ENCODE measurements around the gene UAP1L1.

Gene UAP1L1

DNA sequence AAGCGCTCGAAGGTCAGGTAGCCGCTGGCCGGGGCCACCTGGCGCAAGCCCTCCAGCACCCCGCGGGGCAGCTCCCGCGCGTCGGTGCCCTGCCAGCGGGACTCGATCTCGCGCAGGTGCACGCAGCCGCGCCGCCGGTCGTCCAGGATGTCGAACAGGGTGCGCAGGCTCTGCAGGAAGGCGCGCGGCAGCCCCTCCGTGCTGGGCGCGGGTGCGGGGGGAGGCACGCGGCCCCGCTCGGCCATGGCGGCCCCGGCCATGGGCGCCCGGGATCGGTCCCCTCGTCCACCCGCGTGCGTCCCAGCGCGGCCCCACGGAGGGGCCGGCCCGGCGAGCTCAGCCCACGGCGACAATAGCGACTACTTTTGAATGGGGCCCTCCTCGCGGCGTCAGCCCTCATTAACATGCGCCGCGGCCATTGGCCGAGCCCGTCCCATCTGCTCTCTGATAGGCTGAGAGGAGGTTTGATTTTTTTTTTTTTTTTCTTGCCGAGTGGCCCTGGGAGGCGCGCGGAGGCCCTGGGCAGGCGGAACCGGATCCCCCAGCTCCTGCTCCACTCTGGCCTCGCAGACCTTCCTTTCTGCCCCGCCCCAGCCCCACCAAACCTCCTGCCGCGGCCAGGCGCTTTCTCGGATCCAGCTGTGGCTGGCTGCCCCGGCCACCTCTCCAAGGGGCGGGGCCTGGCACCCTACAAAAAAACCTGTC, 7.0 kb upstream of the UAP1L1 start, which contains the start of gene SAPCD2:
Gene SAPCD2, minus strand, starts transcription at position 357 of the 705 bp plus-strand sequence. Its CDS starts 97 bp downstream, at position 260.
- H3F3A ChIP-seq (ENCODE audit: insufficient read depth), result peaks cover 15% of the 10 kb centered on the region
- H3K4me3 ChIP-seq (ENCODE audit: insufficient read depth, low read length, poor library complexity, severe bottlenecking), result peak within 1 kb of the TSS; percentile 83
- no peaks in the 10 kb centered on the region for H4K20me1 ChIP-seq (ENCODE audit: low read depth, low read length)
- H3K9me2 ChIP-seq (replicated peaks; ENCODE audit: insufficient read depth, low read length), result no peaks in the 10 kb centered on the region
- H3K27me3 ChIP-seq (ENCODE audit: low read length), result no peaks in the 10 kb centered on the region
- TF ChIP-seq, protein P1, sequence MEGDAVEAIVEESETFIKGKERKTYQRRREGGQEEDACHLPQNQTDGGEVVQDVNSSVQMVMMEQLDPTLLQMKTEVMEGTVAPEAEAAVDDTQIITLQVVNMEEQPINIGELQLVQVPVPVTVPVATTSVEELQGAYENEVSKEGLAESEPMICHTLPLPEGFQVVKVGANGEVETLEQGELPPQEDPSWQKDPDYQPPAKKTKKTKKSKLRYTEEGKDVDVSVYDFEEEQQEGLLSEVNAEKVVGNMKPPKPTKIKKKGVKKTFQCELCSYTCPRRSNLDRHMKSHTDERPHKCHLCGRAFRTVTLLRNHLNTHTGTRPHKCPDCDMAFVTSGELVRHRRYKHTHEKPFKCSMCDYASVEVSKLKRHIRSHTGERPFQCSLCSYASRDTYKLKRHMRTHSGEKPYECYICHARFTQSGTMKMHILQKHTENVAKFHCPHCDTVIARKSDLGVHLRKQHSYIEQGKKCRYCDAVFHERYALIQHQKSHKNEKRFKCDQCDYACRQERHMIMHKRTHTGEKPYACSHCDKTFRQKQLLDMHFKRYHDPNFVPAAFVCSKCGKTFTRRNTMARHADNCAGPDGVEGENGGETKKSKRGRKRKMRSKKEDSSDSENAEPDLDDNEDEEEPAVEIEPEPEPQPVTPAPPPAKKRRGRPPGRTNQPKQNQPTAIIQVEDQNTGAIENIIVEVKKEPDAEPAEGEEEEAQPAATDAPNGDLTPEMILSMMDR (IDR thresholded peaks at IDR 0.05; ENCODE audit: insufficient read depth, low read length, poor library complexity, severe bottlenecking), result no peak
- H3K9ac ChIP-seq (ENCODE audit: low read length), result peak within 1 kb of the TSS; percentile 80
- H2AFZ ChIP-seq (ENCODE audit: low read depth, low read length, severe bottlenecking), result peak within 1 kb of the TSS; percentile 63
- H3K9me3 ChIP-seq (ENCODE audit: insufficient read depth, low read length), result no peaks in the 10 kb centered on the region
- peak within 1 kb of the TSS; percentile 79 for H3K4me2 ChIP-seq (ENCODE audit: low read depth, low read length, poor library complexity, severe bottlenecking)
- peaks cover 12% of the 10 kb centered on the region for H3K79me2 ChIP-seq (ENCODE audit: insufficient read depth, low read length)
- peak within 1 kb of the TSS; percentile 70 for H3K27ac ChIP-seq (ENCODE audit: low read depth, low read length)
- H3K36me3 ChIP-seq (ENCODE audit: low read length), result no peaks in the 10 kb centered on the region

- Histone ChIP-seq H3K4me2 (ENCODE audit: low read depth, low read length, poor library complexity, severe bottlenecking) (peak overlapping the region; percentile 79), H3K27me3 (ENCODE audit: low read length) (no peaks in the 10 kb centered on the region), H3K4me3 (ENCODE audit: insufficient read depth, low read length, poor library complexity, severe bottlenecking) (peak overlapping the region; percentile 83), H3F3A (ENCODE audit: insufficient read depth) (peaks cover 18% of the 10 kb centered on the region), H3K79me2 (ENCODE audit: insufficient read depth, low read length) (peaks cover 12% of the 10 kb centered on the region), H3K27ac (ENCODE audit: low read depth, low read length) (peak overlapping the region; percentile 46), H2AFZ (ENCODE audit: low read depth, low read length, severe bottlenecking) (peak overlapping the region; percentile 63), H3K9me3 (ENCODE audit: insufficient read depth, low read length) (no peaks in the 10 kb centered on the region), H4K20me1 (ENCODE audit: low read depth, low read length) (no peaks in the 10 kb centered on the region), H3K9ac (ENCODE audit: low read length) (peak overlapping the region; percentile 80), H3K36me3 (ENCODE audit: low read length) (no peaks in the 10 kb centered on the region), H3K9me2 (replicated peaks; ENCODE audit: insufficient read depth, low read length) (no peaks in the 10 kb centered on the region)
- no peak for TF ChIP-seq EZH2phosphoT487 (conservative IDR thresholded peaks at IDR 0.05; ENCODE audit: low read length)
- TF ChIP-seq, protein P1 (IDR thresholded peaks at IDR 0.05; ENCODE audit: insufficient read depth, low read length, poor library complexity, severe bottlenecking), result no peak
Measured at GRCh38 chr9:137070906-137071275, 6.4 kb upstream of the UAP1L1 start.

DNA sequence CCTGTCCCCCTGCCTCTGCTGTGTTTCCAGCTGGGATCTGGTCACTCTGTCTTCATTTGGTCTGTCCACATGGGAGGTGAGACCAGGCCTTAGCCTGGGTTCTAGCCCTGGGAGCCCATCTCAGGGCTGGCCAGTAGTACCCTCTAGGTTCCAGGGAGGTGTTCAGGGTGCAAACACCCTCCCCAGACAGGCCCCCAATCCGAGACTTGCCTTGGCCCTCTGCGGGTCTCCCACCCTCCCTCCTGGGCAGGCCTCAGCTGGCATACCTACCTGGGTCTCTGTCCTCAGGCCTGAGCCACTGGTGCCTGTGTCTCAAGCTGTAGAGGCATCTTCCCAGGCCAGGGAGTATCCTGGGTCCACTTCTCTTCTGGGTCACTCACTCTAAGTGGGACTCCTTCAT, 6.0 kb upstream of the UAP1L1 start:
- Histone ChIP-seq H3K27me3 (ENCODE audit: low read length) (no peaks in the 10 kb centered on the region), H3K9me3 (ENCODE audit: insufficient read depth, low read length) (no peaks in the 10 kb centered on the region), H2AFZ (ENCODE audit: low read depth, low read length, severe bottlenecking) (no peak overlapping the region), H3F3A (ENCODE audit: insufficient read depth) (peaks cover 19% of the 10 kb centered on the region), H3K4me2 (ENCODE audit: low read depth, low read length, poor library complexity, severe bottlenecking) (peak overlapping the region; percentile 79), H3K27ac (ENCODE audit: low read depth, low read length) (no peak overlapping the region), H3K36me3 (ENCODE audit: low read length) (no peaks in the 10 kb centered on the region), H3K4me3 (ENCODE audit: insufficient read depth, low read length, poor library complexity, severe bottlenecking) (peak overlapping the region; percentile 83), H4K20me1 (ENCODE audit: low read depth, low read length) (no peaks in the 10 kb centered on the region), H3K9me2 (replicated peaks; ENCODE audit: insufficient read depth, low read length) (no peaks in the 10 kb centered on the region), H3K79me2 (ENCODE audit: insufficient read depth, low read length) (peaks cover 12% of the 10 kb centered on the region), H3K9ac (ENCODE audit: low read length) (peak overlapping the region; percentile 80)
- TF ChIP-seq, protein P1 (IDR thresholded peaks at IDR 0.05; ENCODE audit: insufficient read depth, low read length, poor library complexity, severe bottlenecking), result no peak
- TF ChIP-seq EZH2phosphoT487 (conservative IDR thresholded peaks at IDR 0.05; ENCODE audit: low read length), result no peak

Data from SU-DHL-6 (cell line).